Stimulated activated CD8-positive, alpha-beta memory T cell treated with anti-CD3 and anti-CD28 coated beads, Interleukin-2, amount 100 ng/mL, for 1 hour (primary cell): Measurements from ENCODE around the gene HPN.
"Not testable (repeated sequence)": the region's sequence is repeated elsewhere in the genome, so short reads cannot be mapped to it uniquely, and the experiment has no call there.

ENCODE experiments used
- DNase-seq, 2 donors: peaks; one replicate each; pipeline ENCODE4 v3.0.0-alpha.2; 2020; ENCODE audit warnings: low read depth in 2 of 2

The HPN gene

DNA sequence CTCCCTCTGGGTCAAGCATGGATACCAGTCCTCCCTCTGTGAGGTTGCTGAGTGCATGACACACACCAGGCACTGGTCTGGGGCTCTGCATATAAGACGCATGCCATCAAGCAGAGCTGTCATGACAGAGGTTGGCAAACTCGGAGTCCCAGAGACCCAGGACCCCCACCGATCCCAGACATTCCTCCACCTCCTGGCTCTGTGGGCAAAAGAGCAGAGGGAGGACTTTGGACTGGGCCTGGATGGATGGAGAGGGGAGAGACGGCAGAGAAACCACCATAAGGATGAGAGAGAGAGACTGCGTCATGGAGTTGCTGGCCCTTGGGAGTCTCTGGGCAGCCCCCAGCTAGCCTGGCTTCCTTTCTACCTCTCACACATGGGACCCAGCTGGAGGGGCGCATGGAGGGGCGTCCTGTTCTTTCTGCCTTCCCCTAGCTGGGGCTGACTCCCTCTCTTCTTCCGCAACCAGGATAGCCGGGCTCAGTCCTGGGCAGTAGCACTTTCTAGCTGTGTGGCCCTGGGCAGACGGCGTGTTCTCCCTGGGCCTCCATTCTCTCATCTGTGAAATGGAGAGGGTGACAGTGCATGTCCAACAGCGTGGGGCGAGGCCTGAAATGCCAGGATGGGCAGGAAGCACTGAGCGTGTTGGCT, 1.6 kb downstream of the HPN start:
- no peak for DNase-seq

DNA sequence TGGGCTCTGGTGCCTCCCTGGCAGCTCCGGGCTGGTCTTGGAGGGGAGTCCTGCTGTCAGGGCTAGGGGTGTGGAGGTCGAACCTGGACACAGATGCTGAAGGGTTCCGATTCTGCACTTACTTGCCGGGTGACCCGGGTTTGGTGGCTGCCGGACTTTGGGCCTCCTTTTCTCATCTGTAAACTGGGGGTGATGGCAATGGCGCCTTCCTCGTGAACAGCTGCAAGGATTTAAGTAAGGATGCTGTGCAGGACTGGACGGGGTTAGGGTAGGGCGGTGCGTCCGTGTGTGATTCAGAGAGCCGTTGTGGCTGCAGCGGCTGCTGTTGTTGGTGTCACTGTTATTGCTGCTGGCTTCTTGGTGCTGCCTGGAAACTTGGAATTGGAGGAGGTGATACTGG, 2.4 kb downstream of the HPN start:
- DNase-seq = no peak

DNA sequence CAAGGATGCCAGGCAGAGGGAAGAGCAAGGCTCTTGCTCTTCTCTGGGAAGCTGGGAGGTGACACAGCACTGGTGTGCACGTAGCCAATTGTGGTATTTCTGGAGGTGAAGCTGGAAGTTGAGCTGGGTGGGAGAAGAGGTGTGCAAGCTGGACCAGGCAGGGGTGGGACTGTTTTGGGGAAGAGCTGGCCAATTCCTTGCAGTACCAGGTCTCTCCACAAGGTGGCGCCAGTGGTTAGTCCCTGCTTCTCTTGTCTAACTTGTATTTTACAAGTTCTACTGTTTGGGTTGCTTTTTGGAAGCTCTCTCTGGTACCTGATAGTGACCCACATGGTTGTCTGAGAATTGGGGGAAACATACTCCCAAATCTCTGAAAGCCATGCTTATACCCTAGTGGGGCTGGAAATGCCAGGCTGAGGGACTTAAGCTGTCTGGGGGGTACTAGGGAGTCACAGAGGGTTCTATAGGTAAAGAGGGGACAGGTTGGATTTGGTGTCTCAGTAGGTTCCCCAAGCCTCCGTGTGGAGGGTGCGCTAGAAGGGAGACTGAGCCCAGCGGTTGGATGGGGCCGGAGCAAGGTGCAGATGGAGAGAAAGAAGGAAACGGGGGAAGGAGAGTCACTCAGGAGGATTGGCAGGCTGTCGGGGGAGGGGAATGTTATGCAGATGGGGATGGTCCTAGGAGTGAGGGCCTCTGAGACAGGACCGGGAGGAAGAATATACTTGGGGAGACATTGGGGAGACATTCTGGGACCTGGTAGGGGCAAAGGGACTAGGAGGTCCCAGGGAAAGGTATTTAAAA, 3.0 kb downstream of the HPN start:
- peak in 1 of 2 donors; percentile 29 for DNase-seq

DNA sequence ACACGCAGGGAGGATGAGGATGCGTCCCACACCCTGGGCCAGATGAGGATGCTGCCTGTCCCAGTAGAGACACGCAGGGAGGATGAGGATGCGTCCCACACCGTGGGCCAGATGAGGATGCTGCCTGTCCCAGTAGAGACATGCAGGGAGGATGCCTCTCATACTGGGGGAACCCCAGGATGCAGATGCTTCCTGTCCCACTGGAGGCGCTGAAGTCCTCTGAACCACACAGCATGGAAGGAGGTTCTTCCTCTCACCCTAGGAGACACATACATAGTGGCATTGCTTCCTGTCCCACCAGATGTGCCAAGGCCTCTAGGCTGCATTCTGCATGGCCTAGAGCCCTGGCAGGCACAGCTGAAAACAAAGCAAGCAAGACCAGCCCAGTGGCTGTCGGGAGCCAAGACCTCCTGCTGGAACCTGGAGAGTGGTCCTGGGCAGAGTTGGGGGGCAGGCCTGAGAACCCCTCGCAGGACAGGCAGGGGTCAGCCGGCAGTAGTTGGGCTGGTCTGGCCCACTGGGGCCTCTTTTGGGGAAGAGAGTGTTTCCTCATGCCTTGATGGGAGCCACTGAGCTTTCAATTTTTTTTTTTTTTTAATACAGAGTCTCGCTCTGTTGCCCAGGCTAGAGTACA, 4.3 kb downstream of the HPN start:
- DNase-seq = no peak

DNA sequence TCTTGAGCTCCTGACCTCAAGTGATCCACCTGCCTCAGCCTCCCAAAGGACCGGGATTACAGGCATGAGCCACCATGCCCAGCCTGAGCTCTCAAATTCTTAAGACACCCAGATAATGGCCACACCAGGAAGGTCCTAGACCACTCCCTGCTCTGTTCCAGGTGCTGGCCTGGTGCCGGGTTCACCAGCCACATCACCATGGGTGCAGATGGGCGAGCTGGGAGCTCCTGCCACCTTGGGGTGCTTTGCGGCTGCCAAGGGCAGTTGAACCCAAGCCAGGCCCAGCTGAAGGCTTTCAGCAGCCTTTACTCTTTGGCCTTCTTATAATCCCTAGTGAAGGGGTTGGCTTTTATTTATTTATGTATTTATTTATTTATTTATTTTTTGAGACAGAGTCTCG, 4.9 kb downstream of the HPN start:
- no peak for DNase-seq

DNA sequence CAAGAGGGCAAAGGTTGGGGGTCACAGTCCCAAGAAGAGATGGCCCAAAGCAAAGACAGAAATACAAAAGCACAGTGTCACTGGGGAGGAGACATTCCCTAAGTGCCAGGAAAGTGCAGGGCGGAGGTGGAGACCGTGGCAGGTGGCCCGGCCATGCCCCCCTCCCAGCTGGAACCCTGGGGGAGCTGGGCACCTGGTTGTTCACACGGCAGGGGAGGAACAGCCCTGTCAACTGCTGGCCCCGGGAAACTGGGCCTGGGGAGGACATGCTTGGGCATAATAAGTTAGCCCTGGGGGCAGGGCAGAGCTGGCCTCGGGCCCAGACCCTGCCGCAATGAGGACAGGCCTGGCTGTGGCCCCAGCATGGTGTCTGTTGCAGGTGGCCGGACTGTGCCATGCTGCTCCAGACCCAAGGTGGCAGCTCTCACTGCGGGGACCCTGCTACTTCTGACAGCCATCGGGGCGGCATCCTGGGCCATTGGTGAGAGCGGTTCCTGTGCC, 7.4 kb downstream of the HPN start:
- DNase-seq = no peak

DNA sequence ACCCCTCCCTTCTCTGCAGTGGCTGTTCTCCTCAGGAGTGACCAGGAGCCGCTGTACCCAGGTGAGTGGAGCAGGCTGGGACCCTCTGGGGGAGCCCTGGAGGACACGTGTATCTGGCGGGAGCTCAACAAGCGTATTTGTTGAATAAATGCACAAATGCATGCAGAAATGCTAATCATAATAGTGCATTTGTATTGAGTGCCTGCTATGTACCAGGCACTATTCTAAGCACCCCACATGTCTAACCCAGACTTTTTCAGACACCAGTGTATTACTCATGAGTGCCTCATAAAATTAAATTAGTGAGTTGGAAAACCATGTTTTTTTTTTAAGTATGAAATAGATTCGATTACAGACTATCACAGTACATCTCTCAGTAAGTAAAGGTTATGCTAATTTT, 7.9 kb downstream of the HPN start:
- no peak for DNase-seq

DNA sequence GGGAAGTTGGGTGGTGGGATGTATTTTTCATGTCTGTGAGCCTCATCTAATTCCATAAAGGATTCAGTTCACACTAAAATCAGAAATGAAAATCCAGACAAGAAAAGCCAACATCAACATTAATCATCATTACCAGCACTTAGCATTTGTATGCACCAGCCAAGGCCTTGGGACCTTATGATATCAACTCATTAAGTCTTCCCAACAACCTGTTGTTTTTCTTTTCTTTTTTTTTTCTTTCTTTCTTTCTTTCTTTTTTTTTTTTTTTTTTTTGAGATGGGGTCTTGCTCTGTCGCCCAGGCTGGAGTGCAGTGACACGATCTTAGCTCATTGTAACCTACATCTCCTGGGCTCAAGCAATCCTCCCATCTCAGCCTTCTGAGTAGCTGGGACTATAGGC, 9.1 kb downstream of the HPN start:
- DNase-seq = not testable (repeated sequence)

DNA sequence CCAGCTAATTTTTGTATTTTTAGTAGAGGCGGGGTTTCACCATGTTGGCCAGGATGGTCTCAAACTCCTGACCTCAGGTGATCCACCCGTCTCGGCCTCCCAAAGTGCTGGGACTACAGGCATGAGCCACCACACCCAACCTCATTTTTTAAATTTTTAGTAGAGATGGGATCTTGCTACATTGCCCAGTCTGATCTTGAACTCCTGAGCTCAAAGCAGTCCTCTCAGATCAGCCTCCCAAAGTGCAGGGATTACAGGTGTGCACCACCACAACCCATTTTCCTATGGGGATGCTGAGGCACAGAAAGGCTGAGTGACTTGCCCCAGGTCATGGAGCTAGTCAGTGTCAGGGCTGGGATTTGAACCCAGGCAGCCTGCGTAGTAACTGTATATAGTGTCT, 9.7 kb downstream of the HPN start:
- DNase-seq = not testable (repeated sequence)

DNA sequence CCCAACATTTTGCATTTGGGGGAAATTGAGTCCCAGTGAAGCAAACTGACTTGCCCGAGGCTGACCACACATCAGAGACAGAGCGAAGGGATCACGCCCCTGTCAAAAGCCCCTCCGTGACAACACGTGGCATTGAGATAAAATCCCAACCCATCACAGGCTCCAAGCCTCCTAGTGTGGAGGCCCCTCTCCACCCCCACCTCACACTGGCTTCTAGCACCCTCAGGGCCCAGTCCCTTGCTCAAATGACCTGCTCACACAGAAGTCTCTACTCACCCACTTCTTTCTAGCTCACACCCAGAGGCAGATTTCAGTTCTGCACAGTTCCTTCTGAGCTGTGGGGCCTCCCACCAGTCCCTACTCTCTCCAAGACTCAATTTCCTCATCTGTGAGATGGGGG, 10.3 kb downstream of the HPN start:
- DNase-seq = no peak

DNA sequence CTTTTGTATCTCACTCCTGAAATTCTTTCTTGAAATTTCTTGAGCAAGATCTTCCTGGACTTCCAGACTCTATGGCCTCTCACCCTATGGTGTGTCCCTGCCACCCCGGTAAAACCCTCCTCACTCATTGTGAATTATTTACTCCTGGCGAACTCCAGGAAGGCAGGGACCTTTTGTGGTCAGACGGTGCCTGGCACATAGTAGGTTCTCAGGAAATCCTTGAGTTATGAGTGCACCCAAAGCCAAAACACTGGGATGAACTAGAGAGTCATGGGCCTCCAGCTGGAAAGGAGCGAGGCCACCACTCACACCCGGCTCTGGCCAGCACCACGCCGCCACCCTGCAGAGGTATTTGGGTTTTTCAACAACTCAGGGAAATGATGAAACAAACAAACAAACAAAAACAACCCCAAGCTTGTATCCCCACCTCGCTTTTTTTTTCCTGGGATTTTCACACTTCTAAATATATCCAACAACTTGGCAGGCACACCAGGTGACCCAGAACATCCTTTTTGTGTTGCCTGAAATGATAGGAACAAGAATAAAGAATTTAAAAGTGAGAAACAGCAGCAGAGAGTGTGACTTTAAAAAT, 11.2 kb downstream of the HPN start:
- no peak for DNase-seq

DNA sequence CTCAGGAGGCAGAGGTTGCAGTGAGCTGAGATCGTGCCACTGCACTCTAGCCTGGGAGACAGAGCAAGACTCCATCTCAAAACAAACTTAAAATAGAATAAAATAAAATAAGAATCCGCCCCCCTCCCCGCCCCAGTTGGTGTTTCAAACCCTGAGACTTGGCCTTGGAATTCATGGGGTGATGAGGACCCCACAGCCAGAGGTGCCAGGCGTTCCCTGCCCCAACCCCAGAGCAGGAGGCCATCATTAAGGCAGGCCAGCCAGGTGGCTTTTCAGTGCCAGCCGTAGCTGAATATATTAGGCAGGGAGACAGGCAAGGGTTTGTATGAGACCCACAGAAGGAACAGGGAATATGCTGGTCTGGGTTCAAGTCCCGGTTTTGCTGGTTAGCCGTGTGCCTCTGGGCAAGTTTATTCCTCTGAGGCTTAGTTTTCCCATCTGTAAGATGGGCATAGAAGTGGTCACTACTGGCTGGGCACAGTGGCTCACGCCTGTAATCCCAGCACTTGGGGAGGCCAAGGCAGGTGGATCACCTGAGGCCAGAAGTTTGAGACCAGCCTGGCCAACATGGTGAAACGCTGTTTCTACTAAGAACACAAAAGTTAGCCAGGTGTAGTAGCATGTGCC, 12.3 kb downstream of the HPN start:
- no peak for DNase-seq

DNA sequence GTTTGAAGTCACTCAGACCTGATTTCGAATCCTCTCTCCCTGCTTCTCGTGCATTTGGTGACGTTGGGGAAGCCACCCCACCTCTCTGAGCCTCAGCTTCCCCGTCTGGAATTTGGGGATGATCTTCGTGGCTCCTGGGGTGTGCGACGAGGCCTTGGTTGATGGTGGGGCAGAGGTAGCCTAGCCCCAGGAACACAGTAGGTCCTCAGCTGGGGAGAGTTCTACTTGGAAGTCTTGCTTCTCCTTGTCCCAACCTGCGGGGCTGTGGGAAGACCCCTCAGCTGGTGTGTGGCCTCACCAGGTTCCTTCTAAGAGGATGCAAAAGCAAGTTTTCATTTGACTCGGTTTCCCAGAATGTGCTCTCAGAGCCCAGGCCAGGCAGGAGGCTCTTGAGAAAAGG, 13.1 kb downstream of the HPN start:
- no peak for DNase-seq

DNA sequence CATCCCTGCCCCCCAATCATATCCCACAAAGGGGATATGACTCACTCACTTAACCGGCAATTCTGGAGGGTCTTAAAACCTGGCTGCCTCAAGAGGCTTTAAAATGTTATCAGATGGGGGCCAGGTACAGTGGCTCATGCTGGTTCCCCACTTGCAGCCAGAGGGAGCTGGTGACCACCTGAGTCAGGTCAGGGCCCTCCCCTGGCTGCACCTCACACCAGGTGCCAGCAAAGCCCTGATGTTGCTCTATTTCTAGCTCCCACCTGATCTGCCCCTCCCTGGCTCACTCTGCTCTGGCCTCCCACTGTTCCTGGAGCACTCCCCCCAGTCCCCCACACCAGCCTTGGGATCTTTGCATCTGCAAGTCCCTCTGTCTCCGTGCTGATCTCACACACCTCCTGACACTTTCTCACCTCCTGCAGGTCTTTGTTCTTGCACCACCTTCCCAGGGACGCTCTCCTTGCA, 14.2 kb downstream of the HPN start:
- DNase-seq = no peak

DNA sequence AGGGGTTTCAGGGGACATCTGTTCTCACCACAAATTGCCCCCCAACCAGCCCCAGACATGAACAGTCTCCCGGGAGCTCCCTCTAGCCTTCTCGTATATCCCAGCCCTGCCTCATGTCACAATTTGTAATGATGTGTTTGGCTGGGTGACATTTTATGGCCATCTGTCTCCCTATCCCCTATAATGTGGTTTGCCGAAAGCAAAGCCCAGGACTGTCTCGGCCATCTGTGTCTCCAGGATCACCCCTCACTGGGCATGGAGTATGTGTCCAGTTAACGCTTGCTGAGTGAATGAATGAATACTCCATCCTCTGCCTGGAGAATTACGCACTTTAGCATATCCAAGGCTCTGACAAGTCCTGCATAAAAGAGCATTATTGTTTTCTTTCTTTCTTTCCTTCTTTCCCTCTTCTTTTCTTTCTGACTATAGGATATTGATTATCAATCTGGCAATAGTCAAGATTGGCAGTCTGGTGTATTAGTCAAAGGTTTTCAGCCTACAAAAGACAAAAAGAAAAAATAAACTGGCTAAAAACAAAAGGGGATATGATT, 15.1 kb downstream of the HPN start:
- no peak for DNase-seq

DNA sequence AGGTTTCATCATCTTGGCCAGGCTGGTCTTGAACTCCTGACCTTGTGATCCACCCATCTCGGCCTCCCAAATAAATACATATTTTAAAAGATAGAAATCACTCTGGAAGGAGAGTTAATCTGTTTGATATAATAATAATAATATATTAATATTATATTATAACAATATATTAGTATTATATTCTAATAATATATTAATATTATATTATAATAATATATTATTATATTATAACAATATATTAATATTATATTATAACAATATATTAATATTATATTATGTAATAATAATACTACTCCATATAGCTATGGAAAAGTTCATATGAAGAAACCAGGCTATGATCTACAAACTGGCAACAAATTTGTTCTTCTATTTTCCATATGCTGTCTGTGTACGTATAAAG, 16.8 kb downstream of the HPN start:
- DNase-seq = no peak

DNA sequence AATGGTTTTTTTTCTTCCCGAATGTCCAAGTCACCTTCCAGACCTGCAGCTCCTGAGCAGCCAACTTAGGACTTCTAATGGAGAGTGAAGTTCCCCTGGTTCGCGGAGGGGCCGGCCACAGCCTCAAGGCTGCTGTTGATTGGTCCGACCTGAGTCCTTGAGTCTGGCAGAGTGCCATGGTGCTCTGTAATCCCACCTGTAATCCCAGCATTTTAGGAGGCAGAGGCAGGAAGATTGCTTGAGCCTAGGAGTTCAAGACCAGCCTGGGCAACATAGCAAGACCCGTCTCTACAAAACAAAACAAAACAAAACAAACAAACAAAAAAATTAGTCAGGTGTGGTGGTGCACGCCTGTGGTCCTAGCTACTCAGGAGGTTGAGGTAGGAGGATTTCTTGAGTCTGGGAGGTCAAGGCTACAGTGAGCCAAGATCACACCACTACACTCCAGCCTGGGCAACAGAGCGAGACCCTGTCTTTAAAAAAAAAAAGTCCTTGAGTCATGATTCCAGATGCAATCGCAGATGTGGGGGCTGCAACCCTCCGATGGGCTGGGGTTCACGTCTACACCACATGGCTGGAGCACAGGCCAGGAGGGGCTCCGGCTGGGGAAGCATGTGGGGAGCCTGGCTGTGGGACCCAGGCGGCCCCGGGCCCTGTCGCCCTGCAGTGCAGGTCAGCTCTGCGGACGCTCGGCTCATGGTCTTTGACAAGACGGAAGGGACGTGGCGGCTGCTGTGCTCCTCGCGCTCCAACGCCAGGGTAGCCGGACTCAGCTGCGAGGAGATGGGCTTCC, 17.7 kb downstream of the HPN start:
- DNase-seq = no peak

DNA sequence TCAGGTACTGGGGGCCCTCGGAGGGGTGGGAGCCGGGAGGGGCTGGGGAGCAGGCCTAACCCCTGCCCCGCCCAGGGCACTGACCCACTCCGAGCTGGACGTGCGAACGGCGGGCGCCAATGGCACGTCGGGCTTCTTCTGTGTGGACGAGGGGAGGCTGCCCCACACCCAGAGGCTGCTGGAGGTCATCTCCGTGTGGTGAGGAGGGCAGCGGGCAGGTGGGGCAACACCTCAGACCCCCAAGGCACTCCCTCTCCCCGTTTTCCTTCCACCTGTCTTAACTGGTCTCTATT, 18.2 kb downstream of the HPN start:
- DNase-seq = no peak

DNA sequence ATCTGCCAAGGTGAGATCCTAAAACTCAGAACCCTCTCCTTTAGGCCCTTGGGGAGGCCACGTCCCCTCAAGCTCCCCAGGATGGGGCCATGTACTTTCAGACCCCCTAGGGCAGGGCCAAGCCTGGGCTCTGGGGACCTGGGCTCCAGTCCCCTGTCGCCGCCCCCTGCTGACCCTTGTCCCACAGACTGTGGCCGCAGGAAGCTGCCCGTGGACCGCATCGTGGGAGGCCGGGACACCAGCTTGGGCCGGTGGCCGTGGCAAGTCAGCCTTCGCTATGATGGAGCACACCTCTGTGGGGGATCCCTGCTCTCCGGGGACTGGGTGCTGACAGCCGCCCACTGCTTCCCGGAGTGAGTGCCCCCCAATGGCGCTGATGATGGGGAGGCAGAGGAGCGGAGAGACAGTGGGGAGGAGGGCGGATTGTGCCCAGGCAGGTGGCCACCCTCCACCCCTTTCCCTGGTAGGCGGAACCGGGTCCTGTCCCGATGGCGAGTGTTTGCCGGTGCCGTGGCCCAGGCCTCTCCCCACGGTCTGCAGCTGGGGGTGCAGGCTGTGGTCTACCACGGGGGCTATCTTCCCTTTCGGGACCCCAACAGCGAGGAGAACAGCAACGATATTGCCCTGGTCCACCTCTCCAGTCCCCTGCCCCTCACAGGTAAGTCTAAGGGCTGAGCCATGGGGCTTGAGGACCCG, 18.8 kb downstream of the HPN start:
- no peak for DNase-seq

DNA sequence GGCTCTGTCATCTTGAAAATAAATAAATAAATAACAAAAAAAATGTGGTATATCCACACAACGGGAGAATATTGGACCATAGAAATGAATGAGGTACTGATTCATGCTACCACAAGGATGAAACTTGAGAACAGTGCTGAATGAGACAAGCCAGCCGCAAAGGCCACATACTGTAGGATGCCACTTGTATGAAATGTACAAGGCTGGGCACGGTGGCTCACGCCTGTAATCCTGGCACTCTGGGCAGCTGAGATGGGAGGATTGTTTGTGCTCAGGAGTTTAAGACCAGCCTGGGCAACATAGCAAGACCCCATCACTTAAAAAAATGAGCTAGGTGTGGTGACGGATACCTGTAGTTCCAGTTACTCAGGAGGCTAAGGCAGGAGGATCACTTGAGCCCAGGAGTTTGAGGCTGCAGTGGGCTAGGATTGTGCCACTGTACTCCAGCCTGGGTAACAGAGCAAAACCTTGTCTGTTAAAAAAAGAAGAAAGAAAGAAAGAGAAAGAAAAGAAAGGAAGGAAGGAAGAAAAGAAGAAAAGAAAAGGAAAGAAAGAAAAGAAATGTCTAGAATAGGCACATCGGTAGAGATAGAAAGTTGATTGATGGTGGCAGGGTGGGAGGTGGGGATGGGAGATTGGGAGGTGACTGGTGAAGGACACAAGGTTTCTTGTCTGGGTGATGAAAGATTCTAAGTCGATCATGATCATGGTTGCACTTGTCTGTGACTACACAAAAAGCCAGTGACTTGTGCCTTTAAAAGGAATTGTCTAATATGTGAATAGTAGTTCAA, 20.3 kb downstream of the HPN start:
- DNase-seq = no peak
